Ovary (tissue), 9 donors: ENCODE measurements around the gene MCEMP1. TPM values are rescaled to one million over a fixed set of nuclear protein-coding genes. Genes with fewer than 3 reads are reported as not detected.

ENCODE experiments used
- DNase-seq, 5 donors: peaks; one replicate each; pipeline ENCODE4 v3.0.0-alpha.2; 2019 to 2020
- H3K27ac ChIP-seq, 2 donors: fragments of 200-600 bp; one replicate each; pipeline versions ENCODE4 v1.5.1 to v1.8.0; 2019 to 2022
- H3K27me3 ChIP-seq: fragments of 200-600 bp; one replicate; pipeline ENCODE4 v1.8.0; 2022
- H3K36me3 ChIP-seq: fragments of 200-600 bp; sonication (generic); one replicate; pipeline ENCODE4 v1.5.1; 2019
- H3K4me1 ChIP-seq: one replicate; pipeline ENCODE4 v1.8.1; 2013; ENCODE audit warnings: mild to moderate bottlenecking, moderate library complexity; ENCODE audit not compliant: insufficient read depth
- H3K4me3 ChIP-seq: fragments of 200-600 bp; sonication (generic); one replicate; pipeline ENCODE4 v1.5.1; 2017
- H3K9me3 ChIP-seq, 2 donors: fragments of 200-600 bp in 1 of 2; sonication (generic) in 1 of 2; one replicate each; pipeline versions ENCODE4 v1.5.1 to v1.8.1; 2013 to 2019; ENCODE audit warnings: mild to moderate bottlenecking in 1 of 2, moderate library complexity in 1 of 2
- EP300 ChIP-seq: sonication (generic); formaldehyde crosslinking; IDR thresholded peaks from one replicate; pipeline ENCODE4 v1.6.1; 2017; ENCODE audit warnings: antibody characterized with exemption
- POLR2A ChIP-seq: fragments of 450-650 bp; IDR thresholded peaks from one replicate; pipeline ENCODE4 v1.6.1; 2017; ENCODE audit warnings: antibody characterized with exemption, mild to moderate bottlenecking, moderate library complexity
- WGBS, 3 donors: extraction: QIAGEN DNeasy Blood & Tissue Kit in 1 of 3; methylation state at CpG; one replicate each; pipeline versions ENCODE4 v1.1.5 to v1.1.7; 2013 to 2017; 5-methylcytosine and 5-hydroxymethylcytosine counted together
- intact Hi-C, 4 donors: fragments of 100-400 bp; cut with DNase I; formaldehyde crosslinking; loops; one replicate each; pipeline versions ENCODE4 v1.11.0 to v1.15.1; 2022 to 2023
- polyA plus RNA-seq, 2 donors: library from polyadenylated mRNA; stranded (reverse); fragments of 200-250 nt in 1 of 2; fragments of 350-450 nt in 1 of 2; fragmentation: Illumina TruSeq in 1 of 2; extraction: RNeasy Lipid Tissue Mini Kit (QIAGEN cat#74804) in 1 of 2; gene quantifications; one replicate each; pipeline ENCODE4 v1.2.3, GENCODE V29; 2013 to 2014
- total RNA-seq, 7 donors: library from RNA; depleted of rRNA in 2 of 7; stranded (reverse); fragments of >200 nt in 2 of 7; fragmentation: NEBNext Ultra II Directional in 3 of 7; extraction: Animal tissue kit (Norgen Biotek cat#: 25700) in 3 of 7; gene quantifications; one replicate each; pipeline versions ENCODE4 v1.1.0 to v1.2.4, GENCODE V29; 2016 to 2023
- TF ChIP-seq, protein P1 (sequence below), 3 donors: fragments of 450-650 bp in 2 of 3; fragments of 200-600 bp in 1 of 3; IDR thresholded peaks; one replicate each; pipeline versions ENCODE4 v1.5.1 to v1.8.0; 2016 to 2022; ENCODE audit warnings: antibody characterized with exemption in 3 of 3, mild to moderate bottlenecking in 1 of 3
- donor health status: DM: no; HTN: no; CAD: no; lungs with moderate emphysema.
- donor health status: DM: no; HTN: no; CAD: no.
- donor health status: Bipolar disorder and iron deficiency.
- donor health status: DM: yes; HTN: yes; CAD: no.
- donor health status: DM: no; HTN: no; CAD: no.
- donor health status: DM: yes; HTN: yes; CAD: no.

MCEMP1 gene
- total and polyA plus RNA-seq, 9 donors = 0.06 to 0.83 (median 0.25) TPM; not detected in 5

DNA sequence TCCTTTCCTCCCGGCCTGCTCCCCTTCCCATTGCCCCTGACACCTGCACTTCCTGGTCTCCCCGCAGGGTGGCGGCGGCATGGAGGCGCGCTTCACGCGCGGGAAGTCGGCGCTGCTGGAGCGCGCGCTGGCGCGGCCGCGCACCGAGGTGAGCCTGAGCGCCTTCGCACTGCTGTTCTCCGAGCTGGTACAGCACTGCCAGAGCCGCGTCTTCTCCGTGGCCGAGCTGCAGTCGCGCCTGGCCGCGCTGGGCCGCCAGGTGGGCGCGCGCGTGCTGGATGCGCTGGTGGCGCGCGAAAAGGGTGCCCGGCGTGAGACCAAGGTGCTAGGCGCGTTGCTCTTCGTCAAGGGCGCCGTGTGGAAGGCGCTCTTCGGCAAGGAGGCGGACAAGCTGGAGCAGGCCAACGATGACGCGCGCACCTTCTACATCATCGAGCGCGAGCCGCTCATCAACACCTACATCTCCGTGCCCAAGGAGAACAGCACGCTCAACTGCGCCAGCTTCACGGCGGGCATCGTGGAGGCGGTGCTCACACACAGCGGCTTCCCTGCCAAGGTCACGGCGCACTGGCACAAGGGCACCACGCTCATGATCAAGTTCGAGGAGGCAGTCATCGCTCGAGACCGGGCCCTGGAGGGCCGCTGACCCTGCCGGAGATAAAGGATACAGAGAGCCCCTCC is 5.4 kb downstream of the MCEMP1 start:
- Histone ChIP-seq H3K27ac (no peak overlapping the region), H3K4me1 (peaks cover 10% of the 10 kb centered on the region), H3K9me3 (no peaks in the 10 kb centered on the region), H3K36me3 (no peaks in the 10 kb centered on the region), H3K27me3 (no peaks in the 10 kb centered on the region), H3K4me3 (peak overlapping the region; percentile 100)
- intact Hi-C loops = no loop called here
- DNase-seq = peak in 3 of 5 donors; percentile 25 to 46 (median 38)
- 66 to 75% (median 70%) methylated on average over 73 to 74 of the region's 74 CpGs for WGBS, 3 donors
- TF ChIP-seq, protein P1, sequence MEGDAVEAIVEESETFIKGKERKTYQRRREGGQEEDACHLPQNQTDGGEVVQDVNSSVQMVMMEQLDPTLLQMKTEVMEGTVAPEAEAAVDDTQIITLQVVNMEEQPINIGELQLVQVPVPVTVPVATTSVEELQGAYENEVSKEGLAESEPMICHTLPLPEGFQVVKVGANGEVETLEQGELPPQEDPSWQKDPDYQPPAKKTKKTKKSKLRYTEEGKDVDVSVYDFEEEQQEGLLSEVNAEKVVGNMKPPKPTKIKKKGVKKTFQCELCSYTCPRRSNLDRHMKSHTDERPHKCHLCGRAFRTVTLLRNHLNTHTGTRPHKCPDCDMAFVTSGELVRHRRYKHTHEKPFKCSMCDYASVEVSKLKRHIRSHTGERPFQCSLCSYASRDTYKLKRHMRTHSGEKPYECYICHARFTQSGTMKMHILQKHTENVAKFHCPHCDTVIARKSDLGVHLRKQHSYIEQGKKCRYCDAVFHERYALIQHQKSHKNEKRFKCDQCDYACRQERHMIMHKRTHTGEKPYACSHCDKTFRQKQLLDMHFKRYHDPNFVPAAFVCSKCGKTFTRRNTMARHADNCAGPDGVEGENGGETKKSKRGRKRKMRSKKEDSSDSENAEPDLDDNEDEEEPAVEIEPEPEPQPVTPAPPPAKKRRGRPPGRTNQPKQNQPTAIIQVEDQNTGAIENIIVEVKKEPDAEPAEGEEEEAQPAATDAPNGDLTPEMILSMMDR (IDR thresholded peaks at IDR 0.05) = no peak
- TF ChIP-seq EP300 (no peak), POLR2A (no peak)

DNA sequence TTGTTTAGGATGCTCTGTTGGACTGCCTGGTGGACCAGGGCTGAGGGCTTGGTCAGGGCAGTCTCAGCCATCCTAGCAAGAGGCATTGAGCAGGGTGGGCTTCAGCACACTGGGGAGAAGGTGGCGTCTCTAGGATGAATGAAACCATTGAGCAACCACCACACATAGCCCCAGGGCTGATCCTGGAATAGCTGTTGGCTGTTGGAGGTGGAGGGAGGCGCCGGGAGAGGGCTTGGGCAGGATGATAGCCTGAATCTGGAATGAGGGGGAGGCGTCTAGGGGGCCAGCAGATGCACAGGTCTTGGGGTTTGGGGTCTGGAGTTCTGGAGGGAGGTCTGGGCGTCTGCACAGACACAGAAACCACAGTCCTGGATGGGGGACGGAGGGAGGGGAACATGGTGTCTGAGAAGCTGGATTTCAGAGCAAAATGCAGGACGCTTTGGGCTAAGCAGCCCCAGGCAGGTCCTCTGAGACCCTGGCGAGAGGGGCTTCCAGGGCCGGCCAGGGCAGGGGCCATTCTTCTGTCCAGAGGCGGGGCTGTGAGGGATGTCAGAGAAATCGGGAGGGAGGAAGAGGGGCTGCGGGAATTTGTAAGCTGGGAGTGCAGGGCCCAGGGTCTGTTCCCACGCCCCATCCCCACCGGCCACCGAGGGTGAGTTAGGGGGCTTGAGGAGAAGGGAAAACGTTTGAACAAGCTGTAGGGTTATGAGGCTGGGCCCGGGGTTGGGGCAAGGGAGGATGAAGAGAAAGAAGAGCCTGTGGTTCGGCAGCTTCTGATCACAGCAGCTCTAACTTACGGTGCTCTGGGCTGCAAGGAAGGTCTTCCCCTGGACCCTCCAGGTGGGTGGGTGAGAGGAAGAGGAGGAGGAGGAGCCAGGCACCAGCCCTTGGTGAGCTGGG is 8.9 kb downstream of the MCEMP1 start:
- H3K27ac ChIP-seq = no peak overlapping the region
- TF ChIP-seq POLR2A (no peak), EP300 (no peak)
- TF ChIP-seq, protein P1 (IDR thresholded peaks at IDR 0.05) = no peak
- H3K4me1 ChIP-seq = peaks cover 10% of the 10 kb centered on the region
- WGBS, 3 donors = 16 to 29% (median 20%) methylated on average over 19 of the region's 19 CpGs
- H3K4me3 ChIP-seq = no peak overlapping the region
- intact Hi-C loops = no loop called here
- no peak for DNase-seq
- no peaks in the 10 kb centered on the region for H3K9me3 ChIP-seq
- H3K27me3 ChIP-seq = no peaks in the 10 kb centered on the region
- H3K36me3 ChIP-seq = no peaks in the 10 kb centered on the region

DNA sequence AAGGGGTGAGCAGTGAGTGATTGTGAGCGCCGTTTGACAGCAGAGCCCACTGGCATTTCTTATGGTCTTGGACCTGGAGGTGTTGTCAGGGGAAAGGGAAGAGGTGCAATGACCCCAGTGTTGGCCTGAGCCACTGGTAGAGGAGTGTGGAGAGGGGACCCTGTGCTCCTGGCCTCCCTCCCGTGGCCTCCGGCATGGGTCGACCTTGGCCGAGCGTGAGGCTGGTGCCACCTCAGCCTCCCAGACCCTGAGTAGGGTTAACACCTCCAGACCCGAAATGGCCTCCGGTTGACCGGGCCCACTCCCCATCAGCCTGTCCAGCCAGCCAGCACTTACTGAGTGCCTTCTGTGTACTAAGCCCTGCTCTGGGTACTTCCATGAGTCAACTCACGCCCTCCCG is 10.3 kb downstream of the MCEMP1 start:
- no peak overlapping the region for H3K27ac ChIP-seq
- no peaks in the 10 kb centered on the region for H3K36me3 ChIP-seq
- no peaks in the 10 kb centered on the region for H3K9me3 ChIP-seq
- H3K27me3 ChIP-seq = no peaks in the 10 kb centered on the region
- WGBS, 3 donors = 67 to 77% (median 73%) methylated on average over 12 of the region's 12 CpGs
- H3K4me3 ChIP-seq = no peak overlapping the region
- H3K4me1 ChIP-seq = peaks cover 1% of the 10 kb centered on the region
- intact Hi-C loops = no loop called here
- TF ChIP-seq, protein P1 (IDR thresholded peaks at IDR 0.05) = no peak
- TF ChIP-seq POLR2A (no peak), EP300 (no peak)
- DNase-seq = no peak

DNA sequence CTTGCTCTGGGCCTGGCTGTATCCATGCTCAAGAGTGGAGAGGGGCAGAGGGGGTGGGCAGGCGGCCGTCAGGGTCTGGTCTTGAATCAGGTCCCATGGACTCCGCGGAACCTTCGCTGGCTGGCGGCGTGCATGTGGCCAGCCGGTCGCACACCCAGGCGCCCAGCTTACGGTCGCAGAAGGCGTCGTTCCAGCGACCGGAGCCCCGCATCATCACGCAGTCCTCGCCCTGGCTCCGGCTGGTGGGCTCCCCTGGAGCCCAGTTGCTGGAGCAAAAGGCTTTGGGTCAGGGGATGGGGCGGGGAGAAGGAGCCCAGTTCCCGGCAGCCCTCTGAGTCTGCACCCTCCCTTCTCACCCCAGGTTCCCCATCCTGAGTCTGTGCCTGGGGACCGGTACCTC is 12.3 kb downstream of the MCEMP1 start:
- no peak overlapping the region for H3K4me3 ChIP-seq
- no peak overlapping the region for H3K27ac ChIP-seq
- WGBS, 3 donors = 17 to 39% (median 22%) methylated on average over 23 of the region's 23 CpGs
- no peaks in the 10 kb centered on the region for H3K9me3 ChIP-seq
- no peaks in the 10 kb centered on the region for H3K36me3 ChIP-seq
- DNase-seq = no peak
- no peaks in the 10 kb centered on the region for H3K27me3 ChIP-seq
- TF ChIP-seq EP300 = no peak
- TF ChIP-seq POLR2A = no peak
- TF ChIP-seq, protein P1 (IDR thresholded peaks at IDR 0.05) = no peak
- intact Hi-C loops = no loop called here
- H3K4me1 ChIP-seq = no peaks in the 10 kb centered on the region
